Stimulated activated CD4-positive, alpha-beta T cell treated with anti-CD3 and anti-CD28 coated beads, Interleukin-15, amount 100 ng/mL, for 48 hours (primary cell): ENCODE measurements around the gene SLC25A4.
"Not testable (repeated sequence)": the region's sequence is repeated elsewhere in the genome, so short reads cannot be mapped to it uniquely, and the experiment has no call there.

ENCODE experiments used
- DNase-seq, 2 donors: peaks; one replicate each; pipeline ENCODE4 v3.0.0-alpha.2; 2020; ENCODE audit warnings: low read depth in 2 of 2

Gene SLC25A4

GRCh38 chr4:185142912-185143600, at the start of gene SLC25A4:
SLC25A4 (plus strand) TSS chr4:185143266; CDS start chr4:185143373, 107 bp downstream.
- DNase-seq: peak; percentile 65 to 82

- DNase-seq: no peak
These were observed 49.5 kb upstream of the SLC25A4 start for GRCh38 chr4:185093603-185094002.

GRCh38 chr4:185096032-185096653, 46.9 kb upstream of the SLC25A4 start:
- DNase-seq: peak in 1 of 2 donors; percentile 12

- no peak for DNase-seq
These were observed 44.6 kb upstream of the SLC25A4 start for GRCh38 chr4:185098474-185098873.

- no peak for DNase-seq
These were observed 43.9 kb upstream of the SLC25A4 start for GRCh38 chr4:185099024-185099682.

GRCh38 chr4:185099940-185100339, 43.1 kb upstream of the SLC25A4 start:
- no peak for DNase-seq

- DNase-seq: no peak
These were observed 42.6 kb upstream of the SLC25A4 start for GRCh38 chr4:185100423-185100822.

- no peak for DNase-seq
These were observed 41.6 kb upstream of the SLC25A4 start for GRCh38 chr4:185101354-185101890.

GRCh38 chr4:185104733-185105132, 38.3 kb upstream of the SLC25A4 start:
- no peak for DNase-seq

GRCh38 chr4:185106353-185106752, 36.7 kb upstream of the SLC25A4 start:
- no peak for DNase-seq

GRCh38 chr4:185107574-185107973, 35.5 kb upstream of the SLC25A4 start:
- DNase-seq: not testable (repeated sequence)

GRCh38 chr4:185108185-185108584, 34.9 kb upstream of the SLC25A4 start:
- DNase-seq: no peak

- no peak for DNase-seq
These were observed 34.4 kb upstream of the SLC25A4 start for GRCh38 chr4:185108669-185109068.

GRCh38 chr4:185109736-185110135, 33.3 kb upstream of the SLC25A4 start:
- DNase-seq: no peak

- DNase-seq: no peak
These were observed 32.7 kb upstream of the SLC25A4 start for GRCh38 chr4:185110375-185110823.

- no peak for DNase-seq
These were observed 31.0 kb upstream of the SLC25A4 start for GRCh38 chr4:185112104-185112503.

- no peak for DNase-seq
These were observed 29.7 kb upstream of the SLC25A4 start for GRCh38 chr4:185113340-185113739.

- DNase-seq: no peak
These were observed 27.2 kb upstream of the SLC25A4 start for GRCh38 chr4:185115827-185116232.

- no peak for DNase-seq
These were observed 25.6 kb upstream of the SLC25A4 start for GRCh38 chr4:185117300-185117934.

- no peak for DNase-seq
These were observed 24.2 kb upstream of the SLC25A4 start for GRCh38 chr4:185118876-185119275.

- DNase-seq: not testable (repeated sequence)
These were observed 23.6 kb upstream of the SLC25A4 start for GRCh38 chr4:185119467-185119866.
